ENCODE measurements around the gene THTPA.

GRCh38 chr14:23521785-23522640 is 34.1 kb upstream of the THTPA start:
- TF ChIP-seq, protein P1, sequence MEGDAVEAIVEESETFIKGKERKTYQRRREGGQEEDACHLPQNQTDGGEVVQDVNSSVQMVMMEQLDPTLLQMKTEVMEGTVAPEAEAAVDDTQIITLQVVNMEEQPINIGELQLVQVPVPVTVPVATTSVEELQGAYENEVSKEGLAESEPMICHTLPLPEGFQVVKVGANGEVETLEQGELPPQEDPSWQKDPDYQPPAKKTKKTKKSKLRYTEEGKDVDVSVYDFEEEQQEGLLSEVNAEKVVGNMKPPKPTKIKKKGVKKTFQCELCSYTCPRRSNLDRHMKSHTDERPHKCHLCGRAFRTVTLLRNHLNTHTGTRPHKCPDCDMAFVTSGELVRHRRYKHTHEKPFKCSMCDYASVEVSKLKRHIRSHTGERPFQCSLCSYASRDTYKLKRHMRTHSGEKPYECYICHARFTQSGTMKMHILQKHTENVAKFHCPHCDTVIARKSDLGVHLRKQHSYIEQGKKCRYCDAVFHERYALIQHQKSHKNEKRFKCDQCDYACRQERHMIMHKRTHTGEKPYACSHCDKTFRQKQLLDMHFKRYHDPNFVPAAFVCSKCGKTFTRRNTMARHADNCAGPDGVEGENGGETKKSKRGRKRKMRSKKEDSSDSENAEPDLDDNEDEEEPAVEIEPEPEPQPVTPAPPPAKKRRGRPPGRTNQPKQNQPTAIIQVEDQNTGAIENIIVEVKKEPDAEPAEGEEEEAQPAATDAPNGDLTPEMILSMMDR (IDR thresholded peaks at IDR 0.05), result no peak
- no peak for TF ChIP-seq POLR2A (IDR thresholded peaks at IDR 0.05)

Measured in esophagus squamous epithelium (tissue), 4 donors.